Neural crest cell (in vitro differentiated cells): Measurements from ENCODE around the gene SUCLA2. TPM values are rescaled to one million over a fixed set of nuclear protein-coding genes. Genes with fewer than 3 reads are reported as not detected.

Experiments used
- DNase-seq: peaks from one replicate; pipeline ENCODE4 v3.0.0; 2021; ENCODE audit warnings: low read depth, mixed read lengths, low spot score
- H3K27ac Mint-ChIP-seq: one replicate; pipeline ENCODE4 v1.8.0; 2021; ENCODE audit warnings: mild to moderate bottlenecking, mixed read lengths; ENCODE audit not compliant: unreplicated experiment
- H3K27me3 Mint-ChIP-seq: 2 replicates; pipeline ENCODE4 v1.8.0; 2021; ENCODE audit warnings: low read depth, mild to moderate bottlenecking, mixed read lengths
- H3K36me3 Mint-ChIP-seq: 2 replicates; pipeline ENCODE4 v1.8.0; 2021; ENCODE audit warnings: low read depth, mild to moderate bottlenecking, mixed read lengths
- H3K4me1 Mint-ChIP-seq: 2 replicates; pipeline ENCODE4 v1.8.0; 2021; ENCODE audit warnings: mixed read lengths
- H3K4me3 Mint-ChIP-seq: one replicate; pipeline ENCODE4 v1.8.0; 2021; ENCODE audit warnings: mild to moderate bottlenecking, mixed read lengths
- H3K9me3 Mint-ChIP-seq: 2 replicates; pipeline ENCODE4 v1.8.0; 2021; ENCODE audit warnings: mixed read lengths
- total RNA-seq: library from RNA; stranded (reverse); gene quantifications from 2 replicates; pipeline ENCODE4 v1.2.1, GENCODE V29; 2021
- TF ChIP-seq, protein P1 (sequence below): fragments of 200-600 bp; sonication (generic); conservative IDR thresholded peaks from 2 replicates; pipeline ENCODE4 v1.5.0; 2021; ENCODE audit warnings: antibody characterized with exemption, mild to moderate bottlenecking

The SUCLA2 gene
- total RNA-seq, 1 donor from 2014 or later, result 49.3 TPM

DNA sequence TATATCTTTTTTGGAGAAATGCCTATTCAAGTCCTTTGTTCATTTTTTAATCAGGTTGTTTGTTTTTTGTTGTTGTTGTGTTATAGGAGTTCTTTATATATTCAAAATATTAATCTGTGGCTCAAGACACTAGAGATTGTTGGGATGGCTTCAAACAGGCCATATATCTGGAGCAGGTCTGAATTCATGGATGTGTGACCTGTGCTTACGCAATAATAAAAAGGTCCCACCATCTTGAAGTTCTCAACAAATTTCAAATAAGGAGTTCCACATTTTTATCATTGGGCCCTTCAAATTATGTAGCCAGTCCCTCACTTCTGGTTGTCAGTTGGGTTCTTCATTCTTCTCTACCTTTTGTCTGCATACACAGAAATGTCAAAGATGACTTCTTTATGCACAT is 18.7 kb upstream of the SUCLA2 start:
- Mint-ChIP-seq H3K9me3 (peaks cover 4% of the 10 kb centered on the region), H3K27ac (no peak overlapping the region), H3K4me3 (no peak overlapping the region), H3K36me3 (peaks cover 19% of the 10 kb centered on the region), H3K4me1 (no peaks in the 10 kb centered on the region), H3K27me3 (no peaks in the 10 kb centered on the region)
- no peak for DNase-seq
- TF ChIP-seq, protein P1, sequence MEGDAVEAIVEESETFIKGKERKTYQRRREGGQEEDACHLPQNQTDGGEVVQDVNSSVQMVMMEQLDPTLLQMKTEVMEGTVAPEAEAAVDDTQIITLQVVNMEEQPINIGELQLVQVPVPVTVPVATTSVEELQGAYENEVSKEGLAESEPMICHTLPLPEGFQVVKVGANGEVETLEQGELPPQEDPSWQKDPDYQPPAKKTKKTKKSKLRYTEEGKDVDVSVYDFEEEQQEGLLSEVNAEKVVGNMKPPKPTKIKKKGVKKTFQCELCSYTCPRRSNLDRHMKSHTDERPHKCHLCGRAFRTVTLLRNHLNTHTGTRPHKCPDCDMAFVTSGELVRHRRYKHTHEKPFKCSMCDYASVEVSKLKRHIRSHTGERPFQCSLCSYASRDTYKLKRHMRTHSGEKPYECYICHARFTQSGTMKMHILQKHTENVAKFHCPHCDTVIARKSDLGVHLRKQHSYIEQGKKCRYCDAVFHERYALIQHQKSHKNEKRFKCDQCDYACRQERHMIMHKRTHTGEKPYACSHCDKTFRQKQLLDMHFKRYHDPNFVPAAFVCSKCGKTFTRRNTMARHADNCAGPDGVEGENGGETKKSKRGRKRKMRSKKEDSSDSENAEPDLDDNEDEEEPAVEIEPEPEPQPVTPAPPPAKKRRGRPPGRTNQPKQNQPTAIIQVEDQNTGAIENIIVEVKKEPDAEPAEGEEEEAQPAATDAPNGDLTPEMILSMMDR, result no peak

DNA sequence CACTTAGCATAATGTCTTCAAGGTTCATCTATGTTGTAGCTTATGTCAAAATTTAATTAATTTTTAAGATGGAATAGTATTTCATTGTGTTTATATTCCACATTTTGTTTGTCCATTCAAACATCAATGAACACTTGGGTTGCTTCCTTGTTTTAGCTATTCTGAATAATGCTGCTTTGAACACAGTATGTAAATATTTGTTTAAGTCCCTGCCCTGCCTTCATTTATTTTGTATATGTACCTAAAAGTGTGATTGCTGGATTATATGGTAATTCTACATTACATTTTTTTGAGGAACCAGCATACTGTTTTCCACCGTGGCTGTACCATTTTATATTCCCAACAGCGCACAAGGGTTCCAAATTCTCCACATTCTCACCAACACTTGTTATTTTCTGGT is 17.6 kb upstream of the SUCLA2 start:
- H3K27ac Mint-ChIP-seq, result no peak overlapping the region
- DNase-seq, result no peak
- H3K4me1 Mint-ChIP-seq, result no peaks in the 10 kb centered on the region
- H3K27me3 Mint-ChIP-seq, result no peaks in the 10 kb centered on the region
- no peak overlapping the region for H3K4me3 Mint-ChIP-seq
- no peaks in the 10 kb centered on the region for H3K9me3 Mint-ChIP-seq
- H3K36me3 Mint-ChIP-seq, result peaks cover 17% of the 10 kb centered on the region
- TF ChIP-seq, protein P1, result no peak

DNA sequence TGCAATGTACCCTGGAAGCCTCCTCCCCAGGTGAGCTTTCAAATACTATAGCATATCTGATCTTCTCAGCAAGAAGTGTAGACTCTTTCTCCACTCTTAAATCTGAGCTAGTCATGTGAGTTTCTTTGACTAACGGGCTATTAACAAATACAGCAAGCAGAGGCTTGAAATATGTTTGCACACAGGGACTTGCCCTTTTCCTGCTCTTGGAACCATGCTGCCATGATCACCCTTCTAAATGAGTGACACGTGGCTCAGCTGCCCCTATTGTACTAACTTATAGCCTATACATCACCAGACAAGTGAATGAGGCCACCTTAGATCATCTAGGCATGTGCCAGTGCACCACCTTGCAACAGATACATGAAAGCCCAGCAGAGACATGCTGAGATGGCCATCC is 13.3 kb upstream of the SUCLA2 start:
- Mint-ChIP-seq H3K4me1 (no peaks in the 10 kb centered on the region), H3K4me3 (no peak overlapping the region), H3K36me3 (peaks cover 6% of the 10 kb centered on the region), H3K27me3 (no peaks in the 10 kb centered on the region), H3K27ac (no peak overlapping the region), H3K9me3 (no peaks in the 10 kb centered on the region)
- no peak for DNase-seq
- TF ChIP-seq, protein P1, result no peak

DNA sequence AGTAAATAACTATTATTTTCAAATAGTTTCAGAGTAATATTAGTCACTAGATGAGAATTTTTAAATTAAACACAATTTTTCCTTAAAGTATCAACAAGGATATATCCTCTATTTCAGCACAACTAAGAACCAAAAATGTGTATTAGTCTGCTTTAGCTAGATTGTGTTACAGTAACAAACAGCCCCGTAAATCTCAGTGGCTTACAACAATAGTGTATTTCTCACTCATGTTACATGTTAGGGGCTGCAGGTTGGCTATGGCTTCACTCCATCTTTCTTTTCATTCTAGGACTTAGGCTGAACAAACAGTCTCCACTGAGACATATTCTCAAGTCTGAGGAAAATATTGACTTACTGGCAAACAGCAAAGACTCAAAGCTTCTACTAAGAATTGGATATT is 11.6 kb upstream of the SUCLA2 start:
- Mint-ChIP-seq H3K4me1 (no peaks in the 10 kb centered on the region), H3K27me3 (no peaks in the 10 kb centered on the region), H3K36me3 (peaks cover 3% of the 10 kb centered on the region), H3K9me3 (no peaks in the 10 kb centered on the region), H3K4me3 (no peak overlapping the region), H3K27ac (no peak overlapping the region)
- TF ChIP-seq, protein P1, result no peak
- no peak for DNase-seq

GRCh38 chr13:48010698-48011097 is 9.6 kb upstream of the SUCLA2 start:
- Mint-ChIP-seq H3K36me3 (peaks cover 3% of the 10 kb centered on the region), H3K9me3 (no peaks in the 10 kb centered on the region), H3K27me3 (no peaks in the 10 kb centered on the region), H3K4me1 (no peaks in the 10 kb centered on the region), H3K4me3 (no peak overlapping the region), H3K27ac (peak overlapping the region; percentile 32)
- no peak for DNase-seq
- TF ChIP-seq, protein P1, result no peak

DNA sequence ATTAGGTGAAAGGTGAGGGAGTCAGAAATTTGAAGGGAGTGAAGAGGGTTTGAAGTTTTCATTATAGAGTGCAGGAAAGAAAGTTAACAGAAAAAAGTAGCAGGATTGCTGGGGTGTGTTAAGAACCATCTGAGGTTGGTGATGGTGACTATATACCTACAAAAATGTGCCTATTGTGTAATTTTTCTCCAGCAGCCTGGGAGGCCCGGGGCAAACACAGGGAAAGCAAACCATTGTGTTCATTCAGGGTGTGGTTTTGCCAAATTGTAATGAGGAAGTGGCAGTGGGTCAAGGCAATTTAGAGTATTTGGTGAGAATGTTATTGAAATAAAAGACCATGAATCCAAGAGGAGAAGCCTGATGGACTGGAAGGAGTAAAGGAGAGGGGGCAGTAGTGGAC is 8.2 kb upstream of the SUCLA2 start:
- no peak overlapping the region for H3K27ac Mint-ChIP-seq
- H3K4me3 Mint-ChIP-seq, result no peak overlapping the region
- H3K4me1 Mint-ChIP-seq, result no peaks in the 10 kb centered on the region
- no peaks in the 10 kb centered on the region for H3K27me3 Mint-ChIP-seq
- no peak for DNase-seq
- TF ChIP-seq, protein P1, result no peak
- H3K36me3 Mint-ChIP-seq, result peaks cover 3% of the 10 kb centered on the region
- H3K9me3 Mint-ChIP-seq, result no peaks in the 10 kb centered on the region
